Fibroblast of mammary gland (primary cell): ENCODE data around the gene DSTN.

Experiments used
- DNase-seq: peaks from one replicate; pipeline ENCODE4 v3.0.0-alpha.2; 2010; ENCODE audit warnings: low read depth
- H3K4me3 ChIP-seq: 2 replicates; pipeline ENCODE4 v1.5.1; 2011; ENCODE audit warnings: low read depth, mild to moderate bottlenecking, low read length, moderate library complexity; ENCODE audit not compliant: control insufficient read depth
- CTCF ChIP-seq: conservative IDR thresholded peaks from 2 replicates; pipeline ENCODE4 v1.5.1; 2011; ENCODE audit warnings: low read depth, low read length, inconsistent platforms; ENCODE audit not compliant: control insufficient read depth, insufficient read depth

DSTN gene

GRCh38 chr20:17617212-17617867 is 47.5 kb downstream of the DSTN start:
- no peak overlapping the region for H3K4me3 ChIP-seq
- TF ChIP-seq CTCF, result peak; percentile 54
- DNase-seq, result peak; percentile 44

GRCh38 chr20:17617868-17618672 is 48.2 kb downstream of the DSTN start:
- H3K4me3 ChIP-seq, result no peak overlapping the region
- no peak for DNase-seq
- no peak for TF ChIP-seq CTCF

- DNase-seq, result no peak
- H3K4me3 ChIP-seq, result no peak overlapping the region
- TF ChIP-seq CTCF, result no peak
Observed at GRCh38 chr20:17618673-17619013, 48.8 kb downstream of the DSTN start.

- no peak overlapping the region for H3K4me3 ChIP-seq
- no peak for TF ChIP-seq CTCF
- DNase-seq, result no peak
Observed at GRCh38 chr20:17619351-17620093, 49.6 kb downstream of the DSTN start.

GRCh38 chr20:17620371-17621228 is 50.7 kb downstream of the DSTN start:
- H3K4me3 ChIP-seq, result no peak overlapping the region
- DNase-seq, result no peak
- no peak for TF ChIP-seq CTCF
